Nephron progenitor cell (in vitro differentiated cells): ENCODE results near the gene MFRP.
A peak's percentile ranks its signal among the peaks of the same experiment; 100 is the strongest.

Experiments
- DNase-seq: peaks from one replicate; pipeline ENCODE4 v3.0.0; 2021
- H3K27ac Mint-ChIP-seq: 2 replicates; pipeline ENCODE4 v1.8.0; 2021; ENCODE audit warnings: mild to moderate bottlenecking, moderate library complexity, mixed read lengths
- H3K27me3 Mint-ChIP-seq: 2 replicates; pipeline ENCODE4 v1.8.0; 2021; ENCODE audit warnings: mild to moderate bottlenecking, low read depth, mixed read lengths; ENCODE audit not compliant: poor library complexity
- H3K36me3 Mint-ChIP-seq: 2 replicates; pipeline ENCODE4 v1.8.0; 2021; ENCODE audit warnings: low read depth, mixed read lengths
- H3K4me1 Mint-ChIP-seq: 2 replicates; pipeline ENCODE4 v1.8.0; 2021; ENCODE audit warnings: mixed read lengths
- H3K4me3 Mint-ChIP-seq: 2 replicates; pipeline ENCODE4 v1.8.0; 2021; ENCODE audit warnings: mild to moderate bottlenecking, moderate library complexity, mixed read lengths
- H3K9me3 Mint-ChIP-seq: 2 replicates; pipeline ENCODE4 v1.8.0; 2021; ENCODE audit warnings: mild to moderate bottlenecking, moderate library complexity, mixed read lengths
- CTCF ChIP-seq: fragments of 200-600 bp; sonication (generic); IDR thresholded peaks from 2 replicates; pipeline ENCODE4 v1.5.0; 2021; ENCODE audit warnings: antibody characterized with exemption

MFRP gene

GRCh38 chr11:119307974-119308373 is 38.5 kb downstream of the MFRP start:
- Mint-ChIP-seq H3K4me1 (peaks cover 20% of the 10 kb centered on the region), H3K36me3 (peaks cover 34% of the 10 kb centered on the region)

GRCh38 chr11:119307219-119307618 is 39.3 kb downstream of the MFRP start:
- no peak for DNase-seq
- Mint-ChIP-seq H3K9me3 (no peaks in the 10 kb centered on the region), H3K4me3 (no peak overlapping the region), H3K4me1 (peaks cover 20% of the 10 kb centered on the region), H3K36me3 (peaks cover 40% of the 10 kb centered on the region), H3K27ac (peak overlapping the region; percentile 90), H3K27me3 (no peaks in the 10 kb centered on the region)
- TF ChIP-seq CTCF, result no peak

More at GRCh38 chr11:119307974-119308373, 38.5 kb downstream of the MFRP start:
- no peak for DNase-seq
- H3K9me3 Mint-ChIP-seq, result no peaks in the 10 kb centered on the region
- H3K27ac Mint-ChIP-seq, result no peak overlapping the region
- no peaks in the 10 kb centered on the region for H3K27me3 Mint-ChIP-seq
- TF ChIP-seq CTCF, result no peak
- no peak overlapping the region for H3K4me3 Mint-ChIP-seq

- no peaks in the 10 kb centered on the region for H3K27me3 Mint-ChIP-seq
- H3K36me3 Mint-ChIP-seq, result peaks cover 42% of the 10 kb centered on the region
- H3K4me3 Mint-ChIP-seq, result no peak overlapping the region
- no peaks in the 10 kb centered on the region for H3K9me3 Mint-ChIP-seq
- peak overlapping the region; percentile 90 for H3K27ac Mint-ChIP-seq
- H3K4me1 Mint-ChIP-seq, result peaks cover 20% of the 10 kb centered on the region
- no peak for DNase-seq
- no peak for TF ChIP-seq CTCF
These were observed 40.1 kb downstream of the MFRP start for GRCh38 chr11:119306373-119306890.

GRCh38 chr11:119305556-119306372 is 40.7 kb downstream of the MFRP start:
- no peaks in the 10 kb centered on the region for H3K27me3 Mint-ChIP-seq
- no peak for TF ChIP-seq CTCF
- peak overlapping the region; percentile 33 for H3K27ac Mint-ChIP-seq
- H3K4me1 Mint-ChIP-seq, result peaks cover 20% of the 10 kb centered on the region
- no peak overlapping the region for H3K4me3 Mint-ChIP-seq
- DNase-seq, result no peak
- H3K9me3 Mint-ChIP-seq, result no peaks in the 10 kb centered on the region
- peaks cover 48% of the 10 kb centered on the region for H3K36me3 Mint-ChIP-seq

GRCh38 chr11:119303227-119303718 is 43.2 kb downstream of the MFRP start:
- TF ChIP-seq CTCF, result no peak
- Mint-ChIP-seq H3K4me1 (peaks cover 20% of the 10 kb centered on the region), H3K9me3 (no peaks in the 10 kb centered on the region), H3K4me3 (no peak overlapping the region), H3K27me3 (no peaks in the 10 kb centered on the region), H3K36me3 (peaks cover 57% of the 10 kb centered on the region), H3K27ac (peak overlapping the region; percentile 70)
- DNase-seq, result no peak
